ENCODE measurements around the gene FCRL3. TPM values are rescaled to one million over a fixed set of nuclear protein-coding genes. Genes with fewer than 3 reads are reported as not detected.
"Not testable (repeated sequence)": the region's sequence is repeated elsewhere in the genome, so short reads cannot be mapped to it uniquely, and the experiment has no call there.

FCRL3 gene, protein sequence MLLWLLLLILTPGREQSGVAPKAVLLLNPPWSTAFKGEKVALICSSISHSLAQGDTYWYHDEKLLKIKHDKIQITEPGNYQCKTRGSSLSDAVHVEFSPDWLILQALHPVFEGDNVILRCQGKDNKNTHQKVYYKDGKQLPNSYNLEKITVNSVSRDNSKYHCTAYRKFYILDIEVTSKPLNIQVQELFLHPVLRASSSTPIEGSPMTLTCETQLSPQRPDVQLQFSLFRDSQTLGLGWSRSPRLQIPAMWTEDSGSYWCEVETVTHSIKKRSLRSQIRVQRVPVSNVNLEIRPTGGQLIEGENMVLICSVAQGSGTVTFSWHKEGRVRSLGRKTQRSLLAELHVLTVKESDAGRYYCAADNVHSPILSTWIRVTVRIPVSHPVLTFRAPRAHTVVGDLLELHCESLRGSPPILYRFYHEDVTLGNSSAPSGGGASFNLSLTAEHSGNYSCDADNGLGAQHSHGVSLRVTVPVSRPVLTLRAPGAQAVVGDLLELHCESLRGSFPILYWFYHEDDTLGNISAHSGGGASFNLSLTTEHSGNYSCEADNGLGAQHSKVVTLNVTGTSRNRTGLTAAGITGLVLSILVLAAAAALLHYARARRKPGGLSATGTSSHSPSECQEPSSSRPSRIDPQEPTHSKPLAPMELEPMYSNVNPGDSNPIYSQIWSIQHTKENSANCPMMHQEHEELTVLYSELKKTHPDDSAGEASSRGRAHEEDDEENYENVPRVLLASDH
- not detected in 3 replicates for total RNA-seq

GRCh38 chr1:157700732-157701131 is at the start of gene FCRL3:
TSS of gene FCRL3 (minus strand) at chr1:157700769. CDS start at chr1:157700489, 280 bp downstream.
- H3K27ac Mint-ChIP-seq, result no peak within 1 kb of the TSS
- no peak within 1 kb of the TSS for H3K4me3 Mint-ChIP-seq
- no peaks in the 10 kb centered on the region for H3K9me3 Mint-ChIP-seq
- TF ChIP-seq, protein P1, sequence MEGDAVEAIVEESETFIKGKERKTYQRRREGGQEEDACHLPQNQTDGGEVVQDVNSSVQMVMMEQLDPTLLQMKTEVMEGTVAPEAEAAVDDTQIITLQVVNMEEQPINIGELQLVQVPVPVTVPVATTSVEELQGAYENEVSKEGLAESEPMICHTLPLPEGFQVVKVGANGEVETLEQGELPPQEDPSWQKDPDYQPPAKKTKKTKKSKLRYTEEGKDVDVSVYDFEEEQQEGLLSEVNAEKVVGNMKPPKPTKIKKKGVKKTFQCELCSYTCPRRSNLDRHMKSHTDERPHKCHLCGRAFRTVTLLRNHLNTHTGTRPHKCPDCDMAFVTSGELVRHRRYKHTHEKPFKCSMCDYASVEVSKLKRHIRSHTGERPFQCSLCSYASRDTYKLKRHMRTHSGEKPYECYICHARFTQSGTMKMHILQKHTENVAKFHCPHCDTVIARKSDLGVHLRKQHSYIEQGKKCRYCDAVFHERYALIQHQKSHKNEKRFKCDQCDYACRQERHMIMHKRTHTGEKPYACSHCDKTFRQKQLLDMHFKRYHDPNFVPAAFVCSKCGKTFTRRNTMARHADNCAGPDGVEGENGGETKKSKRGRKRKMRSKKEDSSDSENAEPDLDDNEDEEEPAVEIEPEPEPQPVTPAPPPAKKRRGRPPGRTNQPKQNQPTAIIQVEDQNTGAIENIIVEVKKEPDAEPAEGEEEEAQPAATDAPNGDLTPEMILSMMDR (IDR thresholded peaks at IDR 0.05; ENCODE audit: unreplicated experiment), result no peak
- H3K36me3 Mint-ChIP-seq, result no peaks in the 10 kb centered on the region
- peaks cover 60% of the 10 kb centered on the region for H3K27me3 Mint-ChIP-seq (ENCODE audit: low read depth)
- DNase-seq (ENCODE audit: low spot score in 2 of 2, unreplicated experiment in 2 of 2), result no peak
- H3K4me1 Mint-ChIP-seq, result no peaks in the 10 kb centered on the region

GRCh38 chr1:157748262-157748817 is 47.8 kb upstream of the FCRL3 start:
- Mint-ChIP-seq H3K36me3 (no peaks in the 10 kb centered on the region), H3K27ac (no peak overlapping the region), H3K4me1 (no peaks in the 10 kb centered on the region), H3K27me3 (ENCODE audit: low read depth) (peaks cover 2% of the 10 kb centered on the region), H3K4me3 (no peak overlapping the region), H3K9me3 (no peaks in the 10 kb centered on the region)
- DNase-seq (ENCODE audit: low spot score in 2 of 2, unreplicated experiment in 2 of 2), result no peak
- TF ChIP-seq, protein P1 (IDR thresholded peaks at IDR 0.05; ENCODE audit: unreplicated experiment), result no peak

GRCh38 chr1:157739229-157739901 is 38.8 kb upstream of the FCRL3 start:
- H3K4me3 Mint-ChIP-seq, result no peak overlapping the region
- peaks cover 7% of the 10 kb centered on the region for H3K27me3 Mint-ChIP-seq (ENCODE audit: low read depth)
- H3K36me3 Mint-ChIP-seq, result no peaks in the 10 kb centered on the region
- no peak overlapping the region for H3K27ac Mint-ChIP-seq
- TF ChIP-seq, protein P1 (IDR thresholded peaks at IDR 0.05; ENCODE audit: unreplicated experiment), result no peak
- no peaks in the 10 kb centered on the region for H3K9me3 Mint-ChIP-seq
- H3K4me1 Mint-ChIP-seq, result no peaks in the 10 kb centered on the region
- no peak for DNase-seq (ENCODE audit: low spot score in 2 of 2, unreplicated experiment in 2 of 2)

- not testable (repeated sequence) for H3K36me3 Mint-ChIP-seq; H3K27ac Mint-ChIP-seq; H3K9me3 Mint-ChIP-seq; DNase-seq (ENCODE audit: low spot score in 2 of 2, unreplicated experiment in 2 of 2); H3K4me1 Mint-ChIP-seq; H3K4me3 Mint-ChIP-seq; H3K27me3 Mint-ChIP-seq (ENCODE audit: low read depth)
Observed at GRCh38 chr1:157735991-157736390, 35.4 kb upstream of the FCRL3 start.

- TF ChIP-seq, protein P1 (IDR thresholded peaks at IDR 0.05; ENCODE audit: unreplicated experiment), result no peak
- Mint-ChIP-seq H3K4me1 (no peaks in the 10 kb centered on the region), H3K9me3 (peaks cover 4% of the 10 kb centered on the region), H3K36me3 (no peaks in the 10 kb centered on the region), H3K4me3 (no peak overlapping the region), H3K27me3 (ENCODE audit: low read depth) (peaks cover 2% of the 10 kb centered on the region), H3K27ac (no peak overlapping the region)
- no peak for DNase-seq (ENCODE audit: low spot score in 2 of 2, unreplicated experiment in 2 of 2)
Observed at GRCh38 chr1:157734321-157734720, 33.8 kb upstream of the FCRL3 start.

Data from mesothelial cell of epicardium (in vitro differentiated cells).